ENCODE data around the gene CHRNG. TPM values are rescaled to one million over a fixed set of nuclear protein-coding genes. Genes with fewer than 3 reads are reported as not detected.

The CHRNG gene
- total RNA-seq, 1 experiment from 2014 or later, result not detected

GRCh38 chr2:232492236-232492848 is 47.1 kb upstream of the CHRNG start:
- BruUV-seq (replicated peaks), result no TSS peak
- H3K4me3 Mint-ChIP-seq (ENCODE audit: unreplicated experiment), result no peak overlapping the region
- ChIA-PET POLR2A (no interaction called here), CTCF (interaction anchor here (0.7 kb wide), 1 partner anchor 928 kb away, joined by 4 read pairs; no protein-coding TSS in a partner anchor)
- H3K27me3 Mint-ChIP-seq (ENCODE audit: insufficient read depth, unreplicated experiment), result peaks cover 10% of the 10 kb centered on the region
- peaks cover 5% of the 10 kb centered on the region for H3K4me1 Mint-ChIP-seq (ENCODE audit: insufficient read depth, unreplicated experiment)
- intact Hi-C loops (cut with micrococcal nuclease), result no loop called here
- H3K36me3 Mint-ChIP-seq (ENCODE audit: insufficient read depth, unreplicated experiment), result no peaks in the 10 kb centered on the region
- no peak overlapping the region for H3K27ac Mint-ChIP-seq (ENCODE audit: low read depth, unreplicated experiment)
- TF ChIP-seq, protein P1, sequence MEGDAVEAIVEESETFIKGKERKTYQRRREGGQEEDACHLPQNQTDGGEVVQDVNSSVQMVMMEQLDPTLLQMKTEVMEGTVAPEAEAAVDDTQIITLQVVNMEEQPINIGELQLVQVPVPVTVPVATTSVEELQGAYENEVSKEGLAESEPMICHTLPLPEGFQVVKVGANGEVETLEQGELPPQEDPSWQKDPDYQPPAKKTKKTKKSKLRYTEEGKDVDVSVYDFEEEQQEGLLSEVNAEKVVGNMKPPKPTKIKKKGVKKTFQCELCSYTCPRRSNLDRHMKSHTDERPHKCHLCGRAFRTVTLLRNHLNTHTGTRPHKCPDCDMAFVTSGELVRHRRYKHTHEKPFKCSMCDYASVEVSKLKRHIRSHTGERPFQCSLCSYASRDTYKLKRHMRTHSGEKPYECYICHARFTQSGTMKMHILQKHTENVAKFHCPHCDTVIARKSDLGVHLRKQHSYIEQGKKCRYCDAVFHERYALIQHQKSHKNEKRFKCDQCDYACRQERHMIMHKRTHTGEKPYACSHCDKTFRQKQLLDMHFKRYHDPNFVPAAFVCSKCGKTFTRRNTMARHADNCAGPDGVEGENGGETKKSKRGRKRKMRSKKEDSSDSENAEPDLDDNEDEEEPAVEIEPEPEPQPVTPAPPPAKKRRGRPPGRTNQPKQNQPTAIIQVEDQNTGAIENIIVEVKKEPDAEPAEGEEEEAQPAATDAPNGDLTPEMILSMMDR (IDR thresholded peaks at IDR 0.05; ENCODE audit: unreplicated experiment), result no peak
- no peak for DNase-seq (ENCODE audit: unreplicated experiment)
- H3K9me3 Mint-ChIP-seq (ENCODE audit: unreplicated experiment), result no peaks in the 10 kb centered on the region

- H3K27ac Mint-ChIP-seq (ENCODE audit: low read depth, unreplicated experiment), result no peak overlapping the region
- ChIA-PET POLR2A (no interaction called here), CTCF (interaction anchor here (0.6 kb wide), 1 partner anchor 360 kb away, joined by 3 read pairs; no protein-coding TSS in a partner anchor)
- H3K4me1 Mint-ChIP-seq (ENCODE audit: insufficient read depth, unreplicated experiment), result peaks cover 5% of the 10 kb centered on the region
- intact Hi-C loops (cut with micrococcal nuclease), result no loop called here
- no peaks in the 10 kb centered on the region for H3K36me3 Mint-ChIP-seq (ENCODE audit: insufficient read depth, unreplicated experiment)
- TF ChIP-seq, protein P1 (IDR thresholded peaks at IDR 0.05; ENCODE audit: unreplicated experiment), result no peak
- BruUV-seq (replicated peaks), result no TSS peak
- H3K9me3 Mint-ChIP-seq (ENCODE audit: unreplicated experiment), result no peaks in the 10 kb centered on the region
- peaks cover 13% of the 10 kb centered on the region for H3K27me3 Mint-ChIP-seq (ENCODE audit: insufficient read depth, unreplicated experiment)
- DNase-seq (ENCODE audit: unreplicated experiment), result no peak
- no peak overlapping the region for H3K4me3 Mint-ChIP-seq (ENCODE audit: unreplicated experiment)
Observed at GRCh38 chr2:232492963-232493700, 46.4 kb upstream of the CHRNG start.

- DNase-seq (ENCODE audit: unreplicated experiment), result no peak
- Mint-ChIP-seq H3K4me1 (ENCODE audit: insufficient read depth, unreplicated experiment) (peaks cover 5% of the 10 kb centered on the region), H3K4me3 (ENCODE audit: unreplicated experiment) (no peak overlapping the region), H3K36me3 (ENCODE audit: insufficient read depth, unreplicated experiment) (no peaks in the 10 kb centered on the region), H3K27me3 (ENCODE audit: insufficient read depth, unreplicated experiment) (peaks cover 13% of the 10 kb centered on the region), H3K27ac (ENCODE audit: low read depth, unreplicated experiment) (no peak overlapping the region), H3K9me3 (ENCODE audit: unreplicated experiment) (no peaks in the 10 kb centered on the region)
- intact Hi-C loops (cut with micrococcal nuclease), result no loop called here
- BruUV-seq (replicated peaks), result no TSS peak
- ChIA-PET CTCF (interaction anchor here (0.5 kb wide), 1 partner anchor 16 kb away, joined by 3 read pairs; no protein-coding TSS in a partner anchor), POLR2A (no interaction called here)
- TF ChIP-seq, protein P1 (IDR thresholded peaks at IDR 0.05; ENCODE audit: unreplicated experiment), result no peak
Observed at GRCh38 chr2:232493701-232494474, 45.6 kb upstream of the CHRNG start.

GRCh38 chr2:232494542-232494941 is 45.0 kb upstream of the CHRNG start:
- DNase-seq (ENCODE audit: unreplicated experiment), result no peak
- H3K4me3 Mint-ChIP-seq (ENCODE audit: unreplicated experiment), result no peak overlapping the region
- H3K27ac Mint-ChIP-seq (ENCODE audit: low read depth, unreplicated experiment), result no peak overlapping the region
- no peaks in the 10 kb centered on the region for H3K9me3 Mint-ChIP-seq (ENCODE audit: unreplicated experiment)
- CTCF ChIA-PET, result no interaction called here
- no TSS peak for BruUV-seq (replicated peaks)
- H3K4me1 Mint-ChIP-seq (ENCODE audit: insufficient read depth, unreplicated experiment), result peaks cover 5% of the 10 kb centered on the region
- intact Hi-C loops (cut with micrococcal nuclease), result no loop called here
- H3K27me3 Mint-ChIP-seq (ENCODE audit: insufficient read depth, unreplicated experiment), result peaks cover 12% of the 10 kb centered on the region
- no peaks in the 10 kb centered on the region for H3K36me3 Mint-ChIP-seq (ENCODE audit: insufficient read depth, unreplicated experiment)
- POLR2A ChIA-PET, result no interaction called here
- TF ChIP-seq, protein P1 (IDR thresholded peaks at IDR 0.05; ENCODE audit: unreplicated experiment), result no peak
